ENCODE data around the gene TMEM163.

TMEM163 gene

DNA sequence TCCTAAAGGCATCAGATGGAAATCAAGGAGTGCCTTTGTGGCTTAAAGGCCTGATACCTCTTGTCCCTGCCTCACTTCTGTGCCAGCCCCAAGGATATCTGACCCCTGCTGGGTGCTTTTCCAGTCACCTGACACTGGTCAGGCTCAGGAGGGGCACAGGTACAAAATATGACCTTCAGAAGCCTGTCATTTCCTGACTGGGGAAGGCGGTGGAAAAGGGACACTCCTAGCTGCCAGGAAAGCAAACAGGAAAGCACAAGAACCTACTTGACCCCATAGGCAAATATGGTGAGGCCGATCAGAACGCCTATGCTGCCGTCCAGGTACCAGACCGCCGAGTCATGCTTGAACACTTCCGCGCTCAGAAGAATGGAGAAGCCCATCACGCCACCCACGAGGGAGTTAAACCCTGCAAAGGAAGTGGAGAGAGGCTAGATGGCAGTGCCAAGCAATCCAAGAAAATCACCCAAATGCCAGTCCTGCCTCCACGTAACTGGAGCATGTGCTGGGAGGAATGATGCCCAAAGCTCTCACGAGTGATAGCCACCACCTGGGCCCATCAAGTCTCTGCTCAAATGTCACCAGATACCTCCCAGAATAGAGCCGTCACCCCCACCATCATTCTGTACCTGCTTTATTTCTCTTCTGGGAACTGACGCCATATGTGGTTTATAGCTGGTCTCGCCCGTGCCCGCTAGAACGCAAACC, 260.9 kb downstream of the TMEM163 start:
- no peaks in the 10 kb centered on the region for H3K27me3 ChIP-seq
- H3K4me3 ChIP-seq (ENCODE audit: low read depth in 1 of 2, low read length in 1 of 2), result no peak overlapping the region
- H3K36me3 ChIP-seq, result peaks cover 31% of the 10 kb centered on the region
- H3K4me1 ChIP-seq (ENCODE audit: control insufficient read depth in 1 of 2, insufficient read depth in 1 of 2, low read depth in 1 of 2, low read length in 1 of 2), result no peaks in the 10 kb centered on the region
- no peaks in the 10 kb centered on the region for H3K9me3 ChIP-seq
- no peak overlapping the region for H3K27ac ChIP-seq
- TF ChIP-seq, protein P1, sequence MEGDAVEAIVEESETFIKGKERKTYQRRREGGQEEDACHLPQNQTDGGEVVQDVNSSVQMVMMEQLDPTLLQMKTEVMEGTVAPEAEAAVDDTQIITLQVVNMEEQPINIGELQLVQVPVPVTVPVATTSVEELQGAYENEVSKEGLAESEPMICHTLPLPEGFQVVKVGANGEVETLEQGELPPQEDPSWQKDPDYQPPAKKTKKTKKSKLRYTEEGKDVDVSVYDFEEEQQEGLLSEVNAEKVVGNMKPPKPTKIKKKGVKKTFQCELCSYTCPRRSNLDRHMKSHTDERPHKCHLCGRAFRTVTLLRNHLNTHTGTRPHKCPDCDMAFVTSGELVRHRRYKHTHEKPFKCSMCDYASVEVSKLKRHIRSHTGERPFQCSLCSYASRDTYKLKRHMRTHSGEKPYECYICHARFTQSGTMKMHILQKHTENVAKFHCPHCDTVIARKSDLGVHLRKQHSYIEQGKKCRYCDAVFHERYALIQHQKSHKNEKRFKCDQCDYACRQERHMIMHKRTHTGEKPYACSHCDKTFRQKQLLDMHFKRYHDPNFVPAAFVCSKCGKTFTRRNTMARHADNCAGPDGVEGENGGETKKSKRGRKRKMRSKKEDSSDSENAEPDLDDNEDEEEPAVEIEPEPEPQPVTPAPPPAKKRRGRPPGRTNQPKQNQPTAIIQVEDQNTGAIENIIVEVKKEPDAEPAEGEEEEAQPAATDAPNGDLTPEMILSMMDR (IDR thresholded peaks at IDR 0.05), result no peak

DNA sequence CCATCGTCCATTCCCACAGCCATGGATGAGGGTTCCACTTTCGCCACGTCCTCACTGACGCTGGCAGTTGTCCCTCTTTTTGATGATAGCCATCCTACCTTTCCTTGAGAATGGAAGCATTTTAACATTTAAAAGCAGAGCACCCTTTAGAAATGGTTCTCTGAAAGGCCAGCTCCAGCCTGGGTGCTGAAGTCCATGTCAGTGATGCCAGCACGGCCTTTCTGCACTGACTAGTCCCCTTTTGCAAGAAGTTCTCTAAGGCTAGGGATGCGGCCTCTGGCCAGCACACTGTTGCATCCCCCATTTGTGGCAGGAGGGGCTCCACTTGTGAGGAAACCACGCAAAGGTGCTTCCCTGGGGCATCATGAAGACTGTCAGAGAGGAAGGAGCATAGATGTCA, 261.4 kb downstream of the TMEM163 start:
- no peaks in the 10 kb centered on the region for H3K4me1 ChIP-seq (ENCODE audit: control insufficient read depth in 1 of 2, insufficient read depth in 1 of 2, low read depth in 1 of 2, low read length in 1 of 2)
- H3K27ac ChIP-seq, result no peak overlapping the region
- H3K9me3 ChIP-seq, result no peaks in the 10 kb centered on the region
- H3K4me3 ChIP-seq (ENCODE audit: low read depth in 1 of 2, low read length in 1 of 2), result no peak overlapping the region
- H3K36me3 ChIP-seq, result peaks cover 37% of the 10 kb centered on the region
- no peaks in the 10 kb centered on the region for H3K27me3 ChIP-seq
- TF ChIP-seq, protein P1 (IDR thresholded peaks at IDR 0.05), result no peak

DNA sequence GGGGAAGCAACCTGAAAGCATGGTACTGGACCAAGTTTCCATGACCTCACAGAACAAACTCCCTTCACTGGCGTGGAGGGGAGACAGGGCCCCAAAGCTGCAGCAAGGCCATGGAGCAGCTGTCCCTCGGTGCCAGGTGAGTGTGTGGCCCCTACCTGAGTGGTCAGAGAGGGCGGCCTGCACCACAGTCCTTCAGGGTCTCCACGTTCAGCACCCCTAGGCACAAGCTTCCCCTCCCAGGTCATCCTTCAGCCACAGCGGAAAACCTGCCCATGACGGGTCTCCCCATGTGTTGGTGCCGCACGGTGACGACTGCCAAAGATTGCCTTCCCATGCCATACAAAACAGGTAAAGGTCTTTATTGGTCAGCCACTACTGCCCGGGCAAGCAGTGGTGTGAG, 263.4 kb downstream of the TMEM163 start:
- no peaks in the 10 kb centered on the region for H3K4me1 ChIP-seq (ENCODE audit: control insufficient read depth in 1 of 2, insufficient read depth in 1 of 2, low read depth in 1 of 2, low read length in 1 of 2)
- no peak overlapping the region for H3K27ac ChIP-seq
- TF ChIP-seq, protein P1 (IDR thresholded peaks at IDR 0.05), result no peak
- H3K4me3 ChIP-seq (ENCODE audit: low read depth in 1 of 2, low read length in 1 of 2), result no peak overlapping the region
- H3K9me3 ChIP-seq, result no peaks in the 10 kb centered on the region
- H3K36me3 ChIP-seq, result peaks cover 42% of the 10 kb centered on the region
- no peaks in the 10 kb centered on the region for H3K27me3 ChIP-seq

DNA sequence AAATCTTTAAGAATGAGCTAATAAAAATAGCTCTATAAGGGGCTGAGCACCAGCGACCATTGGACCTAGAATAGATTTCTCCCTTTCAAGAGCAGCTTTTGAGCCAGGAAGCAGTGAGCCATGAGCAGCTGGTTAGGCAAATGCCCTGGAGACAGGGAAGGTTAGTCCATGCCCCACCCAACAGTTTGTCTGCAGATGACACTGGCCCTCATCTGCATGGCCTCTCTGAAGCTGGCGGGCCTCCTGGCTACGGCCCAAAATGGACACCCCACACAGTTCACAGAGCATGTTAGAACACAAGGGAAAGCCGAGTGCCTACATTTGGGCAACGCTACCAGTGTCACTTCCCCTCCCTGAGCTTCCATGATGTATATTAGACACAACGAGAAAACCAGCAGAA, 263.9 kb downstream of the TMEM163 start:
- Histone ChIP-seq H3K9me3 (no peaks in the 10 kb centered on the region), H3K4me3 (ENCODE audit: low read depth in 1 of 2, low read length in 1 of 2) (no peak overlapping the region), H3K27ac (no peak overlapping the region), H3K27me3 (no peaks in the 10 kb centered on the region), H3K36me3 (peaks cover 47% of the 10 kb centered on the region), H3K4me1 (ENCODE audit: control insufficient read depth in 1 of 2, insufficient read depth in 1 of 2, low read depth in 1 of 2, low read length in 1 of 2) (no peaks in the 10 kb centered on the region)
- TF ChIP-seq, protein P1 (IDR thresholded peaks at IDR 0.05), result no peak

DNA sequence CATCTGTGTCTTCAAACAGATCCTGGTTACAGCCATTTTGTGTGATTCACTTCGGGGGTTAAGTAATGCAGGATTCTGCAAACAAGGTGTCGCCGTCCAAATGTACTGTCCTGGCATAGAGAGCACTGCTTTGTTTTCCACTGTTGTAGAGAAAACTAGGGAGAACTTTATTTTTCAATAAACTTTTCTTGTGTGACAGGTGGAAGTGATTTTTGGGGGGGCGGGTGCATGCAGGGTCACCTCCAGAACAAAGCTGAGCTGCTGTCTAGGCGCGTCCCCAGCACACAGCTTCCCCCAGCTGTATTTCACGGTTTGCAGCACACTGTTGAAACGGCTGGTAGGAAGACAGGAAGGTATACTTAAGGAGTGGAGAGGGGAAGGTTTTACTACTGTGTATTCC, 264.4 kb downstream of the TMEM163 start:
- H3K36me3 ChIP-seq, result peaks cover 52% of the 10 kb centered on the region
- no peak overlapping the region for H3K4me3 ChIP-seq (ENCODE audit: low read depth in 1 of 2, low read length in 1 of 2)
- no peaks in the 10 kb centered on the region for H3K27me3 ChIP-seq
- TF ChIP-seq, protein P1 (IDR thresholded peaks at IDR 0.05), result no peak
- no peaks in the 10 kb centered on the region for H3K4me1 ChIP-seq (ENCODE audit: control insufficient read depth in 1 of 2, insufficient read depth in 1 of 2, low read depth in 1 of 2, low read length in 1 of 2)
- no peaks in the 10 kb centered on the region for H3K9me3 ChIP-seq
- no peak overlapping the region for H3K27ac ChIP-seq
